Dedifferentiated amniotic fluid mesenchymal stem cell (primary cell): Measurements from ENCODE around the gene CACNG7.
"Not testable (repeated sequence)": the region's sequence is repeated elsewhere in the genome, so short reads cannot be mapped to it uniquely, and the experiment has no call there.

Experiments
- DNase-seq: peaks from one replicate; pipeline ENCODE4 v3.0.0-alpha.2; 2016; ENCODE audit errors: extremely low spot score

Gene CACNG7

GRCh38 chr19:53906211-53907192 is 2.6 kb upstream of the CACNG7 start:
- DNase-seq = no peak

GRCh38 chr19:53907193-53907581 is 1.9 kb upstream of the CACNG7 start:
- no peak for DNase-seq

GRCh38 chr19:53907690-53908089 is 1.4 kb upstream of the CACNG7 start:
- DNase-seq = no peak

DNA sequence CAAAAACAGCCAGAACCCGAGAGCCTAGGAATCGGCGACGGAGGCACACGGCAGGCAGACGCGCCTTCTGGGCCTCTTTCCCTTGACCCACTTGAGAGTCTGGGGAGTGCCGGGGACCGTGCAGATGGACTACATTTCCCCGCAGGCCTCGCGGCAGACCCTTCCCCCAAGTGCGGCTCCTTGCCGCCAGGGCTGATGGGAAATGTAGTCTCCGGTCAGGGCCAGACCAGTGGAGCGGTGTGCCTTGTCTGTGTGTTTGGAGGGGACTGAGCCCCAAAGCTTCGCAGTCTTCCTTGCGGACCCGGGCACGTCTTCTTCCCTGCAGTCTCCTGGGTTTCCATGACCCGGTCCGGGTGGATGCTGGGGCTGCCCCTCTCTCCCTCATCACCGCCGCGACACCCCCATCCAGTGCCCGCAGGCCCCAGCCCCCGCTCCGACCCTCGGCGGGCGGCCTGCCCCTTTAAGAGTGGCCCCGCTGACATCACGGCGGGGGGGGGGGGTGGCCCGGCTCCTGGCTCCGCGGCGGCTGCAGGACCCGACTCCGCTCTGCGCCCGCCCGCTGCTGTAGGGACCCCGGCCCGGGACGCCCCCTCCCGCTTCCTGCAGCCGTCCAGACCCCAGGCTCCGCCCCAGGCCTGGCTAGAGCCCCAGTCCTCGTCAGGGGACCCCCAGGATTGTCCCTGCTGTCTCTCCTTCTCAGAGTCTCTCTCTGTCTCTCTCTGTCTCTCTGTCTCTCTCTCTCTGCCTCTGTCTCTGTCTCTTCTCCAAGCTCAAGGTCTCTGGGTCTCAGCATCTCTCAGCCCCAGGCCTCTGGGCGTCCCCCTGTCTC is 758 bp upstream of the CACNG7 start:
- no peak for DNase-seq

DNA sequence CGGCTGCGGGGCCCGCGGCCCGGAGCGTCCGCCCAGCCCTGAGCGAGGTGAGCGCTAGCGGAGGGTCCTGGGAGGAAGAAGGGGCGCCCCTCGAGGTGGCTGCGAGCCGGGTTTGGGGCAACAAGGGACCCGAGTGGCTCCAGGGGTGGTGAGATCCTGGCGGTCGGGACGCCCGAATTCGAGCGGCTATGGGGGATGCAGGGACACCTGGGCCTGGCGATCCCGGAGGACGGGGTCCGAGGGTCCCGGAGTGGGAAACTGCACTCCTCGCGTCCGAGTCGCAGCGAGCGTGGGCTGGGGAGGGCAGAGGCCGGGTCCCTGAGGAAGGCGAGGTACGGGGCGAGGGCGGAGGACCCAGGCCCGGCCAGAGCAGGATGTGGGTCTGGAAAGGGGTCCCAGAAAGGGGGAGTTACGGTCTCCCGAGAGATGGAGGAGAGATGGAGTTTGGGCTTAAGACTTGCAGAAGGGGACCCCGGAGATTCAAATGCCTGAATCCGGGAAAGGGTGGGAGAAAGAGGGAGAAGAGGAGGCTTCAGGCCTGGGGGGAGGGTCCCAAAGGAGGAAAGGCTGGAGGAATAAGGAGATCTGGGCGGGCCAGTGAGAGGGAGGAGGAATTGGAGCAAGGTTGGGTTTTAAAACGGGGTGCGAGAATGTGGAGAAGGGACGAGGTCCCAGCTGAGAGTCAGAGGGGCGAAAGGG is 542 bp downstream of the CACNG7 start:
- no peak for DNase-seq

- DNase-seq = no peak
Measured at GRCh38 chr19:53910170-53910518, 1.1 kb downstream of the CACNG7 start.

- DNase-seq = no peak
Measured at GRCh38 chr19:53912653-53913052, 3.6 kb downstream of the CACNG7 start.

DNA sequence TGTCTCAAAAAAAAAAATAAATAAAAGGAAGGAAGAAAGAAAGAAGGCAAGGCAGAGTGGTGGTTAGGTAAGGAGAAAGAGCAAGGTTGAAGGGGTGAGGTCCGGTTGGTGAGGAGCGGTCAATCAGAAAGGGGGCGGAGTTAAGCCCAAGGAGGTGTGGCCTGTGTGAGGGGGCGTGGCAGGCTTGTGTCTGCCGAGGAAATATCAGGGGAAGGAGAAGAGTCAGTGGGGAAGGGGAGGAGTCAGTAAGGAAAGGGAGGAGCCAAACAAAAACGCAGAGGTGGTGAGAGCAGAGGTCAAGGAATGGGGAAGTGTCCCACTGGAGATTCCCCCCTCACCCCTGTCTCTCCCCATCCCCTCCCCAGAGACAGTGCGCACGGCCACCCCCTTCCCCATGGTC is 5.9 kb downstream of the CACNG7 start:
- DNase-seq = no peak

DNA sequence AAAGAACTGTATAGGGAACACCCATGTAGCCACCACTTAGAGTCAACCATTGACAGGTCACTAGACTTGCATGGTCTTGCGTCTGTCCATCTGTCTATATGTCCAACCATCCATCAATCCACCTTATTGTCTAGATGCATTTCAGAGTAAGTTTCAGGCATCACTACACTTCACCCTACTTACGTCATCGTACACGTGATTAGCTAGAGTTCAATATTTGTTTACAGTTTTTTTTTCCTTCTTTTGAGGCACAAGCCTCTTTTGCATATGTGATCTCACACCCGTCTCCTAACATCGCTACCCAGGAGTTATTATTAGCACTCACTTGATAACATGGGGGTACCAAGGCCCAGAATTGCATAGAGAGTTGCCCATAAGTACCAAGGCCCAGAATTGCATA is 6.9 kb downstream of the CACNG7 start:
- no peak for DNase-seq

GRCh38 chr19:53917356-53917755 is 8.3 kb downstream of the CACNG7 start:
- DNase-seq = no peak

DNA sequence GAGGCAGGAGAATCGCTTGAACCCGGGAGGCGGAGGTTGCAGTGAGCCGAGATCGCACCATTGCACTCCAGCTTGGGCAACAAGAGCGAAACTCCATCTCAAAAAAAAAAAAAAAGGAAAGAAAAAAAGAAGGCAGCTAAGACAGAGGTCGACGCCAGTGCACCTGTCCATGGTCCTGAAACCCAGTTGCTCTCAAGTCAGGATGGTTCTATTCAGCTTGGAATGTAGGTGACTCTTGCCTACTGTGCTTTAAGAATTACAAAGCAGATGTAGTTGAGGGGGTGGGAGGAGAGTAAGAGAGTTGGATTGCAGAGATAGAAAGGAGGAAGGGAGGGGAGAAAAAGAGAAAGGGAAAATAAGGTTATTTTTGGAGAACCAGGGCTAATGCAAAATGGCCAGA is 18.7 kb downstream of the CACNG7 start:
- DNase-seq = peak; percentile 59

DNA sequence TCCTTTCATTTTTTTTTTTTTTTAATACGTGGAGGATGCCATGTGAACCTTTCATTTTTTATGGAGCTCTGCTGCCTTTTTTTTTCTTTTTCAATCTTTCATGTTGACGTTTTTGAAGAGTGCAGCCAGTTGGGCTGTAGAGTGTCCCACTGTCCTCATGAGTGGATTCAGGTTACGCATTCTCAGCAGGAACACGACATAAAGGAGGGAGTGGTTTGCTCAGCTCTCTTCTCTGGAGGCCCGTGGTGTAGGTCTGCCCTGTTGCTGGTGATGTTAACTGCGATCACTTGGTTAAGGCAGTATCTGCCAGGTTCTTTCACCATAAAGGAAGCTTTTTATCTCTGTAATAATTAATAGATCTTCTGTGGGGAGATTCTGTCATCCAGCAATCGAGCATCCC is 27.0 kb downstream of the CACNG7 start:
- no peak for DNase-seq

- no peak for DNase-seq
Measured at GRCh38 chr19:53942001-53942786, 33.1 kb downstream of the CACNG7 start.

GRCh38 chr19:53944416-53944815 is 35.3 kb downstream of the CACNG7 start:
- DNase-seq = no peak

DNA sequence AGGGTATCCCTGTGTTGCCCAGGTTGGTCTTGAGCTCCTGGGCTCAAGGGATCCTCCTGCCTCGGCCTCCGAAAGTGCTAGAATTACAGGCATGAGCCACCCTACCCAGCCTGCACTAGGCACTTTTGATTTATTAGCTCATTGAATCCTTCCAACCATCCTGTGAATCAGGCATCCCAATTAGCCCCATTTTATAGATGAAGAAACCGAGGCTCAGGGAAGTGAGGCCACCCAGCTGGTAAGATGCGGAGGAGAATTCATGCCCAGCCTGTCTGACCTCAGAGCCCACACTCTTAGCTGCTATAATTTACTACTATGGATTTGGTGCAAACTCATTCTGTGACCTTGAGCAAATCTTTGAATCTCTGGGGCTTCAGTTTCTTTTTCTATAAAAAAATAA is 35.9 kb downstream of the CACNG7 start:
- DNase-seq = no peak

DNA sequence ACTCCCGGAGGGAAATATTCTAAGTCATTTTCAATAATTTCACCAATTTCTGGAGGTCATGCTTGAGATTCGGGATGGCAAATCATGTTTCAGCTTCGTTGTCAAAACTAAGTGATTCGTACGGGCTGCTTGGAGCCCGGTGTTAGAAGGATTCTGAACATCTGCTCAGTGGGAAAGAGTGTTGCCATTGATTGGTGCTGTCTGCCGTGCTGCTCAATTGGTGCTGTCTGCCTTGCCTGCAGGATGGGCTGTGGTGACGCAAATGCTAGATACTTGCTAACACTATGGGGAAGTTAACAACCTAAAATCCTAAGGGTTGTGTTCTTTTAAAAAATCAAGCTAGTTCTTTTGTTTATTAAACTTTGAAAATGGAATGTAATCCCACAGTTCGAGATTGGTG is 36.4 kb downstream of the CACNG7 start:
- DNase-seq = no peak

GRCh38 chr19:53945998-53946397 is 36.9 kb downstream of the CACNG7 start:
- no peak for DNase-seq

DNA sequence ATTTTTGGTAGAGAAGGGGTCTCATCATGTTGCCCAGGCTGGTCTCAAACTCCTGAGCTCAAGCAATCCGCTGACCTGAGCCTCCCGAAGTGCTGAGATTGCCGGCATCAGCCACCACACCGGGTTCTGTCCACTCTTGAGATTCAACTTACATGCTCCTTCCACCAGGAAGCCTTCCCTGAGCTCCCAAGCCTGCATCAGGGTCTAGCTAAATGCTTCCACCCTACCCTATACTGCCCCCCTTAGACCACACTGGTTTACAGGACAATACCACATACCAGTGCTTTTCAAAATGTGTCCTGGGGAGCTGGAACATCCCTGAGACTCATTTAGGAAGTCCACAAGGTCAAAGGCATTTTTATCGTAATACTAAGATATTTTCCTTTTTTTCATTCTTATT is 38.5 kb downstream of the CACNG7 start:
- no peak for DNase-seq

DNA sequence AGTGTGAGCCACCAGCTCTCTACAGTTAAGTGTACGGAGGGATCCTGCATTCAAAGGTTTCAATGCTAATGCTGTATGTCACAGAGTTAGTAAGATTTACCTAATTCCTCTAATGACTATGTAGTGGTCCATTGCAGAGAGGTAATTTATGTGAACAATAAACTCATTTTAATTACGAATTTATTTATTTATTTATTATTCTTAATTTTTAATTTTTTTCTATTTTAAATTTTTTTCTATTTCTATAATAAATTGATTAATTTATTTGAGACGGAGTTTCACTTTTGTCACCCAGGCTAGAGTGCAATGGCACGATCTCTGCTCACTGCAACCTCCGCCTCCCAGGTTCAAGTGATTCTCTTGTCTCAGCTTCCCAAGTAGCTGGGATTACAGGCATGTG is 39.5 kb downstream of the CACNG7 start:
- DNase-seq = not testable (repeated sequence)

DNA sequence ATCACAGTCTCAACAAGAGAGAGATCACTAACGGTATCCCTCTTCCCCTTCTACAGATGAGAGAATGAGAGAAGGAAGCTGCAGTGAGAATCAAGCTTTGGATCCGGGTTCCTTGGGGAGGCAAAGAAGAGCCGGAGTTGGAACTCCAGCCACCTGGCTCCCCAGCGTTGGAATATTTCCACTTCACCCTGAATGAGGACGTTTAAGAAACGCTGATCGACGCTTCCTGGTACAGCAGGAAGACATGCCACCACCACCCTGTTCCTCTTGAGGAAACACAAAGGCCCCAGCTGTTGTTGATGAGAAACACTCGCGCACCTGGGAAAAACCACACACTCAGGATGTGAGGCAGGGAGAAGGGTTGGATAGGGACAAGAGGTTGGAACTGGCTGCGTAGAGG is 42.4 kb downstream of the CACNG7 start:
- no peak for DNase-seq

GRCh38 chr19:53951947-53952346 is 42.9 kb downstream of the CACNG7 start:
- no peak for DNase-seq

GRCh38 chr19:53953383-53953782 is 44.3 kb downstream of the CACNG7 start:
- DNase-seq = no peak
